Measurements from ENCODE around the gene FBXL20.

GRCh38 chr17:39339272-39339671 is 62.2 kb downstream of the FBXL20 start:
- TF ChIP-seq CTCF (IDR thresholded peaks at IDR 0.05; ENCODE audit: low read length) = no peak
- TF ChIP-seq EZH2 (IDR thresholded peaks at IDR 0.05; ENCODE audit: borderline replicate concordance, low read length) = no peak

All from OCI-LY1 (cell line).